Stimulated activated CD8-positive, alpha-beta memory T cell treated with anti-CD3 and anti-CD28 coated beads, Interleukin-12 subunit alpha, Interleukin-12 subunit beta, amount 100 ng/mL, for 4 hours (primary cell): Measurements from ENCODE around the gene KCNQ1.

Experiments
- DNase-seq: peaks from one replicate; pipeline ENCODE4 v3.0.0-alpha.2; 2020; ENCODE audit warnings: low read depth

KCNQ1 gene

GRCh38 chr11:2570211-2570811, 125.5 kb downstream of the KCNQ1 start:
- no peak for DNase-seq

GRCh38 chr11:2570841-2571597, 126.2 kb downstream of the KCNQ1 start:
- DNase-seq, result no peak

GRCh38 chr11:2571598-2572281, 126.9 kb downstream of the KCNQ1 start:
- no peak for DNase-seq

DNA sequence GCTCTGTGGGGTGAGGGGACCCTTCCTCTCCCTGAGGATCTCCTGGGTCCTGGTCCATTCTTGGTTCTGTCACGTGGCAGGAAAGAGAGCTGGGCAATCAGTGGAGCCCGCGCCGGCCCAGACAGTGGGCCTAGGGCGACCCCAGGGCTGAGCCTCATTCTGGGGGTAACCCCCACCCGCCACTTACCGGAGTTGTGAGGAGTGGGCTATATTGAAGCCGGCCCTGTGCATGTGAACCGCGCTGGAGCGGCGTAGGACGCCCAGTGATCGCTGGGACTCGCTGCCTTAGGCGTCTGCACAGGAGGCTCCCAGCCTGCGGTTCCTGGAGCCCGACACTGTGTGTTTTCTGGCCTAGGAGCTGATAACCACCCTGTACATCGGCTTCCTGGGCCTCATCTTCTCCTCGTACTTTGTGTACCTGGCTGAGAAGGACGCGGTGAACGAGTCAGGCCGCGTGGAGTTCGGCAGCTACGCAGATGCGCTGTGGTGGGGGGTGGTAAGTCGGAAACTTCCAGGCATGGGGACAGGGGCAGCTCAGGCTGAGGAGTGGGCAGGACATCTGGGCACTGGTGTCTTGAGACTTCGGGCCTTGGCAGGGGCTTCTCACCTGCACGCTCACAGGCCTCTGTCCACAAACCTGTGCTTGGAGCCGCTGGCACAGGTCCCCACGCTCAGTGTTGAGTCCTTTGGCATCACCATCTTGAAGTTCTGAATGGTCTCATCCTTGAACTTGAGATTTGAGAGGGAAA, 127.9 kb downstream of the KCNQ1 start:
- DNase-seq, result no peak

- no peak for DNase-seq
Observed at GRCh38 chr11:2573240-2574042, 128.6 kb downstream of the KCNQ1 start.

DNA sequence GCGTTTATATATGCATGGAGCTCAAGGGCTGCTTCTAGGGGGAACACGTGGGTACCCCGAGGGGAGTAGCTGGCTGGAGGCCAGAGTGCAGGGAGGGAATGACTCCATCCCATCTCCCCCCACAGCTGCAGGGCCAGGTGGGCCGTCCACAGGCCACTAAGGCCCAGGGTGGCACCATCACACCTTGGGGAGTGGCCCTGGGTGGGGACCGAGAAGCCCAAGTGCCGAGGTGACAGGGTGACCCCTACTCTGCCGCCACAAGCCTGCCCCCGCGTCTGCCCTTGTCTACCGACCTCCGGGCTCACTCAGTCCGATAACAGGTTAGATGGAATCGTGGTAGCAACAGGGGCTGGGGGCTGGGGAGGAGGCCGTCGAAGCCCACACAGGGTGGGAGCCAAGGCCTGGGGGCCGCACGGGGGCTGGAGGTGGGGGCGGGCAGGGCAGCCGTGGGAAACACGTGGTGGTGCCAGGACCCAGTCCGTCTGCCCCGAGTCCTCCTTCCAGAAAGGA, 129.3 kb downstream of the KCNQ1 start:
- no peak for DNase-seq

GRCh38 chr11:2574553-2575535, 130.0 kb downstream of the KCNQ1 start:
- no peak for DNase-seq

DNA sequence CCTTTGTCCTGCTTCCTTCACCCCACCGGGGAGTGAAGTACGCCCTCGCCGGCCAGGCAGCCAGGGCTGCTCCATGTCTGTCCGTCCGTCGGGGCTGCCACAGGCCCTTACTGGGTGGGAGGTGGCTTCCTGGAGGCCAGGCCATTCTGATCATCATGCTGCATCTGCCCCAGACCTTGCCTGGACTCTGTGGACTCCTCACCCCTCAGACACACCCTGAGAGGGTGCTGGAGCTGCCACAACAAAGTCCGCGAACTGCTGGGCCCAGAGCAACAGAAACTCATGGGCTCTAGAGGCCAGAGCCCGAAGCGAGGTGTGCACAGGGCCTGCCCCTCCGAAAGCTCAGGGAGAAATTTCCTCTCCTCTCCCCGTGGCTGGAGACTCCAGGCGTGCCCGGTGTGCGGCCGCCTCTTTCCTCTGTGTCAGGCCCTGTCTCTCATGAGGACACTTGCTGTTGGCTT, 130.8 kb downstream of the KCNQ1 start:
- DNase-seq, result no peak

GRCh38 chr11:2576111-2576510, 131.3 kb downstream of the KCNQ1 start:
- no peak for DNase-seq

DNA sequence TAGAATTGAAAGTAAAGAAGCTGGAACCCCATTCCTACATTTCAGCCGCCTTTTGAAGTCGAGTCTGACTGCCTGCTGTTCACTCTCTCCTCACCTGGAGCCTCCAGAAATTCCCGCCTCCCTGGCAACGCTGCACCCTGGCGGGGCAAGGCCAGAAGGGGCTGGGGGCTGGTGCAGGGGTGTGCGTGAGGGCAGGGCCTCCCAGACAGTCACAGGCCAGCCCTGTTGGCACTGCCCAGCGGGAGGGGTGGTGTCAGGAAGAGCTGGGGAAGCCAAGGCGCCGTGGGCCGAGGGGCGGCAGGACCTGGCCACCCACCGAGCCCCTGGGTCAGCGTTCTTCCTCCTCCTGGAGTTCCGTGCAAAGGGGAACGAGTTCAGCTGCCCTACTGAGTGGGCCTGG, 131.7 kb downstream of the KCNQ1 start:
- DNase-seq, result no peak

DNA sequence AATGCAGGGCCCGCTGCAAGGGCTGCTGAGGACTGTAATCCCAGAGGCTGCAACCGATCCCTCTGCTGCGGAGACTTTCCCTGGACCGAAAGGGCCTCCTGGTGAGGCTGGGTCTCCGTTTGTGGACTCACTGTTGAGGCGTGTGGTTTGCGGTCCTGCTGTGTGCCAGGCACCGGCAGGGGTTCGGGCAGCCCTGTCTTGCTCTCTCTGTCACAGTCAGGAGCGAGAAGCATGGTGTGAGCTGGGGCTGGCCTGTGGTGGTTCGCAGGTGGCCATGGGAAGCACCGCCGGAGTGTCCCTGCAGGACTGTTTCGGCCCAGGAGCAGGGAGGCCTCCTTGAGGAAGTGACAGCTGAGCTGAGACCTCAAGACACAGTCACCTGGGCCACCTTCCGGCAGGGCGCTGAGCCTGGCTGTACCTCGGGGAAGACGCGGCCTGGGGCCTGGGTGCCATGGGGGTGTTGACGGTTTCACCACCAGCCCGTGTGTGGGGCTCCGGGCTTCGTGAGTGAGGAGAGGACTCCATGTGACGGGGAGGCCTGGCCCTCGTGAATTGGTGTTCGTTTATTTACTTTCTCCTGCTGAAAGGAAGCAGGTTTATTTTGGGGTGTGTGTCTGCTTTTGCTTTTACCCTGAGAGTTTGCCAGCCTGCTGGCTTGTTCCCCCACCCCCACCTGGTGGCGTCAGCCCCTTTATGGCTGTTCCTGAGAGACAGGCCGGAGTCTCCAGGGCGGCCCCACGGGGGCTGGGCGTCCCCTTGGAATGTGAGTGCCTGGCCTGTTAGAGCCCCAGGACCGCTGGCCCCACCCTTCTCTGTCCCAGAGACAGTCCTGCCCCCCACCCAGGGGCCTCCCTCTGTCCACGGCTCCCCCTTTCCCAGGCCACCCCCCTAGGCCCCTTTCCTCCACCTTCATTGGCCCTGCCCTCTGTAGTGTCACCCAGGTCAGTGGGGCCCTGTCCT, 132.5 kb downstream of the KCNQ1 start:
- DNase-seq, result no peak

DNA sequence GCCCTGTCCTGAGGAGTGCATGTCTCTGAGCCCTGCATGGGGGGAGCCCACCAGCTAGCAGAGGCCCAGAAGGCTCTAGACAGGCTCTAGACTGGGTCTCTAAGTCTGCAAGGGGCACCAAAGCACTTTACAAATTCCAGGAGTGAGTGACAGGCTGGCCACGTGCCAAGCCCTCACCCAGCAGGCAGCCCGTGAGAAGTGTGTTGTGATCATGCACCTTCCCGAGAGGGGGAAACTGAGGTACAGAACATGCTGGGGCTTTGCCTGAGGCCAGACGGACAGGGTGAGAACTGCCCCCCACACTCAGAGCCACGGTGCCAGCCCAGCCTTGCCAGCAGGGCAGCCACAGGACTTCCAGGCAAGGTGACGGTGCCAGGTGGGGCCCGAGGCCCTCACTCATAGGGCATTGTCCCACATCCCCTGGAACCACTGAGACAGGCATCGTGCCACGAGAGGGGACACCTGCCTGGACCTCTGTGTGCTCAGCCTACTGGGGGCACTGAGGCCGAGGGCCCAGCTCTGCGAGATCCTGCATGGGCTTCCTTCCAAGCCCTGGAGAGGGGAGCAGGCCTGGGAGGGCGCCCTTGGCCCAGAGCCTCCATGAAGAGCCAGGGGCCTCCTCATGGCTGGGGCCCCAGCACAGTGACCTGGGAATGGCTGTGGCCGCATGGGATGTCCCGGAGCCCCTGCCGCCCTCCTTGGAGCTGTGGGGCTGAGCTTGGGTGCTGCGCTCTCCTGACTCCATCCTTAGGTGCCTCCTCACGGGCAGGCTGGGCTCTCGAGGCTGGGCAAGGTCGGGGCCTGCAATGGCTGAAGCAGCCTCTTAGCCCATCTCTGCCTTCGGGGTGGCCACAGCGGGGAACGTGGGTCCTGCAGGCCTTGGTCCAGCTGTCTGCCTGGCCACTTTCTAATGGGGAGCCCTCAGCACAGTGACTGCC, 133.5 kb downstream of the KCNQ1 start:
- no peak for DNase-seq

- no peak for DNase-seq
Observed at GRCh38 chr11:2578929-2579270, 134.1 kb downstream of the KCNQ1 start.

DNA sequence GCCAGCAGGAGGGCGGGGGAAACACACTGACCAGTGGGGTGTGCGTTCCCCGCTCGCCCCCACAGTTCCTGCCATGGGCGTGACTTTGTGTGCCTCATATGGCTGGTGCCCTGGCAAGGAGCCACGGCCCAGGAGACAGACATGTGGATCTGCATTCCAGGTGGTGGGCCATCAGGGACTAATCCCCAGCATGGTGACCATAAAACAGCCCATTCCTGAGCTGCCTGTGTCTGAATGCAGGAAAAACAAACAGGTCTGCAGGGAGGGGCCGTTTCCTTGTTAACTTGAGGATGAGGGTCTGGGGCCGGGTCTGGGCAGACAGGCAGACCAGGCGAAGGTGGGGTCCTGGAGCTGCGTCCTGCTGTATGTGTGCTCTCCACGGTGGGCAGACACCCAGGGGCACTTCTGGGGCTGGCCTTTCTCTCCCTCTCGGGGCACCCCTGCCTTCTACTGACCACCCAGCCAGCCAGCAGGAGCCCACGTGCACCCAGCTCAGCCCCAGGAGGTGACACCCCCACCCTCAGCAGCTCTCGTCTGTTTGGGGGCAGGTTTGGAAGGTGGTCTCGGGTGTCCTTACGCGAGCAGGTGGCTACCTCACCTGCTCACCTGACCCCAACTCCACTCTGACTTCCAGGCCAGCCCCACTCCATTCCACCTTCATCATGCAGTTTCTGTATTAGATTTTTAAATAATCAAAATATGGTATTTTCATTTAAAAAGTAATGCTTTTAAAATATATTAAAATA, 134.7 kb downstream of the KCNQ1 start:
- DNase-seq, result no peak

DNA sequence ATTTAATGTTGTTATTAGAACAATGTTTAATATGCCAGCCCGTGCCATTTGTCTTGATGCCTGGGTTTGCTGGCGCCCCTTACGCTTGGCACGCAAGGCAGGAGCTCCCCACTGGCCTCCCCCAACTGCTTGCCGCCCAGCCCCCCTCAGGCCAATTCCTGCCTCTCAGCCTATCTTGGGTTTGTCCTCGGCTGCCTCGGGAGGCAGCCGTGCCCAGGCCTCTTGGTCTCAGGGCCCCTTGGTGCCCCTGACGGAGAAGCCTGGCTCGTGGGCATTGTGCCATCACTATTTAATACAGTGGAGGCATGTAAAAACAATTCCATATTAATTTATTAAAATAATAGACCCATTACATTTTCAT, 135.2 kb downstream of the KCNQ1 start:
- no peak for DNase-seq

DNA sequence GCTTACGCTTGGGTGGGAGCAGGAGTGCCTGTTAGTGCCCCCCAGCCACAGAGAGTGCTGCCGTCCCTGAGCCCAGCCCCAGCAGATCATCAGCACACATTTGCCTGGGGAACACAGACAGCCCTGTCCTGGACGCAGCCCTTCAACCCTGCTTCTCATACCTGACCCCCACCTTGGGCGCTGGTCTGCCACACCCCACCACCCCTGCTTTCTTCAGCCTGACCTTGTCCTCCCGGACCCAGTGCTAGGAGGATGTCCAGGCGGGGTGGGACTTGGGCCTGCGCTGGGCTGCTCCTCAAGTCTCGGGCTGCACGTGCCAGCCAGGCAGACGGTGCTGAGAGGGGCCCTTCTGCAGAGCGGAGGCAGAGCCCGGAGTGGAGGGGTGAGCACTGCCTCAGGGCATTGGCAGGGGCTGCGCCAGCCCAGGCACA, 135.8 kb downstream of the KCNQ1 start:
- no peak for DNase-seq
